A549 (cell line): Measurements from ENCODE around the gene KLHL3. TPM values are rescaled to one million over a fixed set of nuclear protein-coding genes. Genes with fewer than 3 reads are reported as not detected.
"Not testable (repeated sequence)": the region's sequence is repeated elsewhere in the genome, so short reads cannot be mapped to it uniquely, and the experiment has no call there.

ENCODE experiments used
- ATAC-seq, 2 experiments: fragments of 200-7000 bp in 1 of 2; fragments of >200 bp in 1 of 2; cut with Nextera tagmentation in 1 of 2; cut with Tn5 transposase in 1 of 2; 3 replicates each; pipeline versions ENCODE4 v1.8.0 to v1.9.1; 2018 to 2020; ENCODE audit warnings: mild to moderate bottlenecking in 1 of 2, moderate library complexity in 1 of 2
- CTCF ChIA-PET: fragments of 300-600 bp; sonication (Branson Sonifier 250); formaldehyde crosslinking; extraction: SDS; loops from one replicate; lab custom pipeline; 2021; ENCODE audit warnings: antibody characterized with exemption, inconsistent platforms; lab: Yijun Ruan, JAX
- POLR2A ChIA-PET: fragments of 350-600 bp; formaldehyde crosslinking; extraction: SDS; loops from one replicate; lab custom pipeline; 2021; ENCODE audit warnings: antibody characterized with exemption, inconsistent platforms; lab: Yijun Ruan, JAX
- DNase-seq, 2 experiments: peaks; one replicate each; pipeline versions ENCODE4 v3.0.0 to v3.0.0-alpha.2; 2011 to 2016; ENCODE audit warnings: low read depth in 1 of 2, low spot score in 1 of 2
- FAIRE-seq: peaks from 2 replicates; lab custom pipeline; 2011; peaks lifted over from hg19 to GRCh38; lab: Jason Lieb, UNC
- H3K27ac ChIP-seq, 2 experiments: fragments of >200 bp; sonication (Bioruptor Twin); formaldehyde crosslinking; 3 replicates each; pipeline ENCODE4 v1.5.1; 2016 to 2017
- H3K4me1 ChIP-seq: fragments of >200 bp; sonication (Bioruptor Twin); formaldehyde crosslinking; 3 replicates; pipeline ENCODE4 v1.6.1; 2016
- H3K4me2 ChIP-seq: fragments of >200 bp; sonication (Bioruptor Twin); formaldehyde crosslinking; 3 replicates; pipeline ENCODE4 v1.6.1; 2016
- H3K4me3 ChIP-seq: fragments of >200 bp; sonication (Bioruptor Twin); formaldehyde crosslinking; 3 replicates; pipeline ENCODE4 v1.5.1; 2016
- H3K9me3 ChIP-seq: fragments of >200 bp; sonication (Bioruptor Twin); formaldehyde crosslinking; 3 replicates; pipeline ENCODE4 v1.6.1; 2016
- BCL3 ChIP-seq: fragments of >200 bp; sonication (Bioruptor Twin); formaldehyde crosslinking; IDR thresholded peaks from 3 replicates; pipeline ENCODE4 v1.6.1; 2016
- CHD2 ChIP-seq: fragments of 150-350 bp; IDR thresholded peaks from 2 replicates; pipeline ENCODE4 v1.6.1; 2014; ENCODE audit warnings: low read length; ENCODE audit not compliant: partially characterized antibody
- CTCF ChIP-seq: fragments of >200 bp; sonication (Bioruptor Twin); formaldehyde crosslinking; IDR thresholded peaks from 3 replicates; pipeline ENCODE4 v1.5.1; 2016
- HEYL ChIP-seq: fragments of 250-450 bp; sonication (Bioruptor Pico); IDR thresholded peaks from 2 replicates; pipeline ENCODE4 v1.8.0; 2021; ENCODE audit warnings: mild to moderate bottlenecking, moderate library complexity
- HMGXB4 ChIP-seq: fragments of 250-450 bp; sonication (Bioruptor Pico); IDR thresholded peaks from 2 replicates; pipeline ENCODE4 v1.5.0; 2021; ENCODE audit warnings: mild to moderate bottlenecking, moderate library complexity, borderline replicate concordance
- HOXB13 ChIP-seq: fragments of 250-450 bp; sonication (Bioruptor Pico); IDR thresholded peaks from 2 replicates; pipeline ENCODE4 v1.5.0; 2020; ENCODE audit warnings: low read depth, mild to moderate bottlenecking, moderate library complexity
- JUN ChIP-seq, 2 experiments: fragments of >200 bp; sonication (Bioruptor Twin); formaldehyde crosslinking; IDR thresholded peaks; 2 replicates in 1 of 2; 3 replicates in 1 of 2; pipeline ENCODE4 v1.6.1; 2016 to 2017
- JUNB ChIP-seq: fragments of >200 bp; sonication (Bioruptor Twin); formaldehyde crosslinking; IDR thresholded peaks from 2 replicates; pipeline ENCODE4 v1.6.1; 2016
- KDM5A ChIP-seq: fragments of 200-600 bp; sonication (generic); IDR thresholded peaks from 2 replicates; pipeline ENCODE4 v1.6.1; 2016; ENCODE audit warnings: antibody characterized with exemption, mild to moderate bottlenecking
- MAFK ChIP-seq: fragments of 450-650 bp; IDR thresholded peaks from 2 replicates; pipeline ENCODE4 v1.6.1; 2014; ENCODE audit not compliant: partially characterized antibody
- POLR2A ChIP-seq: IDR thresholded peaks from 2 replicates; pipeline ENCODE4 v1.6.1; 2012; ENCODE audit warnings: mild to moderate bottlenecking, low read length
- POLR2AphosphoS2 ChIP-seq: conservative IDR thresholded peaks from 2 replicates; pipeline ENCODE4 v1.6.1; 2012; ENCODE audit warnings: low read length, improper control_type of control experiment, inconsistent platforms
- USF2 ChIP-seq: fragments of 450-650 bp; IDR thresholded peaks from 2 replicates; pipeline ENCODE4 v1.6.1; 2014; ENCODE audit warnings: antibody characterized with exemption
- ZC3H11A ChIP-seq: fragments of 450-650 bp; IDR thresholded peaks from 2 replicates; pipeline ENCODE4 v1.6.1; 2014; ENCODE audit warnings: antibody characterized with exemption, mild to moderate bottlenecking
- ZFP36 ChIP-seq: fragments of 450-650 bp; IDR thresholded peaks from 2 replicates; pipeline ENCODE4 v1.6.1; 2014; ENCODE audit warnings: borderline replicate concordance; ENCODE audit not compliant: partially characterized antibody
- ZSCAN20 ChIP-seq: fragments of 250-450 bp; sonication (Bioruptor Pico); IDR thresholded peaks from 2 replicates; pipeline ENCODE4 v1.8.0; 2022; ENCODE audit warnings: mild to moderate bottlenecking, moderate library complexity
- WGBS: methylation state at CpG from one replicate; pipeline ENCODE4 v1.1.6; 2017; ENCODE audit errors: missing lambda C conversion rate; 5-methylcytosine and 5-hydroxymethylcytosine counted together
- polyA plus RNA-seq, 4 experiments: library from polyadenylated mRNA; depleted of rRNA in 3 of 4; stranded (reverse); fragments of >200 nt; fragmentation: RNase III in 1 of 4; extraction: RNeasy Plus Mini Kit Qiagen cat#74134 plus additional on column Dnase treatment in 1 of 4; gene quantifications; 2 replicates in 3 of 4; 3 replicates in 1 of 4; pipeline ENCODE4 v1.2.3, GENCODE V29; 2011 to 2017

The KLHL3 gene
- polyA plus RNA-seq, 2 of the 4 experiments (the other 2 are of a cell fraction), result 0.35 to 1.1 TPM

- TF ChIP-seq MAFK, result no peak
- no peak for TF ChIP-seq CTCF
- TF ChIP-seq HMGXB4, result no peak
- TF ChIP-seq CHD2, result no peak
- no peak for TF ChIP-seq JUN (IDR thresholded peaks at IDR 0.05)
- TF ChIP-seq ZFP36, result no peak
Observed at GRCh38 chr5:137647401-137647800, 88.5 kb downstream of the KLHL3 start (continued).

GRCh38 chr5:137646761-137647160 is 89.1 kb downstream of the KLHL3 start:
- DNase-seq (no peak), ATAC-seq (no peak), FAIRE-seq (no peak)
- Histone ChIP-seq H3K4me2 (no peak overlapping the region), H3K4me1 (no peaks in the 10 kb centered on the region), H3K27ac (no peak overlapping the region)
- WGBS, result 55% methylated on average over 2 of the region's 2 CpGs
- ChIA-PET POLR2A (no interaction called here), CTCF (interaction anchor here (1.0 to 1.6 kb wide), 3 partner anchors 12 to 176 kb away, joined by 3 read pairs; no protein-coding TSS in a partner anchor)
- no peak for TF ChIP-seq KDM5A
- TF ChIP-seq, all 56 proteins: peak for 0
- Histone ChIP-seq H3K9me3 (peaks cover 13% of the 10 kb centered on the region), H3K4me3 (no peak overlapping the region)

- H3K4me2 ChIP-seq, H3K4me1 ChIP-seq, H3K4me3 ChIP-seq, DNase-seq, H3K27ac ChIP-seq, ATAC-seq, FAIRE-seq: not testable (repeated sequence)
- H3K9me3 ChIP-seq, result peaks cover 15% of the 10 kb centered on the region
- ChIA-PET CTCF (interaction anchor here (0.6 to 7.8 kb wide), 6 partner anchors 11 to 379 kb away, joined by 3 to 62 read pairs (median 4); no protein-coding TSS in a partner anchor), POLR2A (interaction anchor here (0.6 kb wide), 1 partner anchor 534 kb away, joined by 3 read pairs; no protein-coding TSS in a partner anchor)
- 53% methylated on average over 2 of the region's 2 CpGs for WGBS
Observed at GRCh38 chr5:137643081-137643480, 92.8 kb downstream of the KLHL3 start.

- ChIA-PET CTCF (interaction anchor here (2.7 to 7.8 kb wide), 2 partner anchors 13 to 18 kb away, joined by 17 to 62 read pairs; no protein-coding TSS in a partner anchor), POLR2A (no interaction called here)
- no peak for DNase-seq
- Histone ChIP-seq H3K9me3 (peaks cover 23% of the 10 kb centered on the region), H3K4me2 (no peak overlapping the region), H3K4me3 (no peak overlapping the region), H3K4me1 (no peaks in the 10 kb centered on the region), H3K27ac (no peak overlapping the region)
- ATAC-seq, result no peak
- no peak for FAIRE-seq
- 41% methylated on average over 4 of the region's 4 CpGs for WGBS
- TF ChIP-seq HOXB13 (CRISPR knock-in tag), result no peak
- TF ChIP-seq KDM5A, result no peak
- no peak for TF ChIP-seq ZSCAN20 (CRISPR knock-in tag)
- TF ChIP-seq JUNB, result no peak
- TF ChIP-seq POLR2AphosphoS2, result no peak
- TF ChIP-seq ZC3H11A, result no peak
- TF ChIP-seq CTCF, result no peak
- TF ChIP-seq USF2, result no peak
- no peak for TF ChIP-seq BCL3
- TF ChIP-seq HEYL (CRISPR knock-in tag), result no peak
- no peak for TF ChIP-seq ZFP36
- TF ChIP-seq POLR2A, result no peak
Observed at GRCh38 chr5:137642091-137642490, 93.8 kb downstream of the KLHL3 start.
